Caco-2 (cell line): ENCODE data around the gene PTAFR. TPM values are rescaled to one million over a fixed set of nuclear protein-coding genes. Genes with fewer than 3 reads are reported as not detected.

ENCODE experiments used
- BruUV-seq: library from RNA; stranded (reverse); fragments of 400-500 nt; replicated peaks from 2 replicates; lab custom pipeline; 2021; lab: Mats Ljungman, UMichigan
- CTCF ChIA-PET: fragments of 300-600 bp; sonication (Branson Sonifier 250); formaldehyde crosslinking; loops from one replicate; lab custom pipeline; 2022; ENCODE audit warnings: antibody characterized with exemption; lab: Charles Lee
- POLR2A ChIA-PET: fragments of 300-600 bp; sonication (Branson Sonifier 250); formaldehyde crosslinking; loops from one replicate; lab custom pipeline; 2022; ENCODE audit warnings: antibody characterized with exemption; lab: Charles Lee
- DNase-seq, 2 experiments: peaks; one replicate each; pipeline versions ENCODE4 v3.0.0 to v3.0.0-alpha.2; 2020 to 2022
- H3K27me3 ChIP-seq: replicated peaks from 2 replicates; pipeline ENCODE4 v1.6.0; 2011; ENCODE audit warnings: low read length; ENCODE audit not compliant: control insufficient read depth, insufficient read depth
- H3K36me3 ChIP-seq: 2 replicates; pipeline ENCODE4 v1.5.1; 2011; ENCODE audit warnings: low read length; ENCODE audit not compliant: control insufficient read depth, insufficient read depth
- H3K4me1 ChIP-seq: fragments of 250-450 bp; sonication (Bioruptor Pico); 2 replicates; pipeline ENCODE4 v1.5.1; 2020; ENCODE audit warnings: mild to moderate bottlenecking
- H3K4me3 ChIP-seq: 2 replicates; pipeline ENCODE4 v1.5.1; 2011; ENCODE audit warnings: low read depth, mild to moderate bottlenecking, control low read depth, low read length
- H3K9me3 ChIP-seq: fragments of 250-450 bp; sonication (Bioruptor Pico); 2 replicates; pipeline ENCODE4 v1.5.1; 2020; ENCODE audit warnings: mild to moderate bottlenecking, moderate library complexity
- H3K27ac Mint-ChIP-seq: one replicate; pipeline ENCODE4 v1.8.0; 2022; ENCODE audit warnings: mixed read lengths; ENCODE audit not compliant: unreplicated experiment
- H3K27me3 Mint-ChIP-seq: one replicate; pipeline ENCODE4 v1.8.0; 2022; ENCODE audit warnings: mixed read lengths; ENCODE audit not compliant: insufficient read depth, unreplicated experiment
- H3K36me3 Mint-ChIP-seq: one replicate; pipeline ENCODE4 v1.8.0; 2022; ENCODE audit warnings: mild to moderate bottlenecking, mixed read lengths; ENCODE audit not compliant: insufficient read depth, unreplicated experiment
- H3K4me1 Mint-ChIP-seq: one replicate; pipeline ENCODE4 v1.8.0; 2022; ENCODE audit warnings: low read depth, mixed read lengths; ENCODE audit not compliant: unreplicated experiment
- H3K4me3 Mint-ChIP-seq: one replicate; pipeline ENCODE4 v1.8.0; 2022; ENCODE audit warnings: mild to moderate bottlenecking, moderate library complexity, mixed read lengths; ENCODE audit not compliant: unreplicated experiment
- H3K9me3 Mint-ChIP-seq: one replicate; pipeline ENCODE4 v1.8.0; 2022; ENCODE audit warnings: mixed read lengths; ENCODE audit not compliant: unreplicated experiment
- CTCF ChIP-seq, 2 experiments: fragments of 200-600 bp in 1 of 2; IDR thresholded peaks; 1 replicate in 1 of 2; 2 replicates in 1 of 2; pipeline versions ENCODE4 v1.5.1 to v1.8.0; 2011 to 2022; ENCODE audit warnings: antibody characterized with exemption in 1 of 2, control low read depth in 1 of 2, inconsistent platforms in 1 of 2, low read depth in 1 of 2, low read length in 1 of 2, mild to moderate bottlenecking in 1 of 2, moderate library complexity in 1 of 2; ENCODE audit not compliant: insufficient read depth in 1 of 2, severe bottlenecking in 1 of 2, unreplicated experiment in 1 of 2
- intact Hi-C: fragments of 100-400 bp; cut with micrococcal nuclease; formaldehyde crosslinking; loops from one replicate; pipeline ENCODE4 v1.10.0; 2022; ENCODE audit not compliant: unreplicated experiment
- total RNA-seq: library from RNA; stranded (reverse); gene quantifications from 2 replicates; pipeline ENCODE4 v1.2.3, GENCODE V29; 2022

Gene PTAFR
- total RNA-seq, 1 experiment from 2014 or later, result 0.32 TPM

- Mint-ChIP-seq H3K9me3 (no peaks in the 10 kb centered on the region), H3K27me3 (no peaks in the 10 kb centered on the region), H3K27ac (no peak overlapping the region), H3K36me3 (peaks cover 4% of the 10 kb centered on the region), H3K4me1 (peaks cover 7% of the 10 kb centered on the region), H3K4me3 (no peak overlapping the region)
- Histone ChIP-seq H3K9me3 (no peaks in the 10 kb centered on the region), H3K4me1 (no peaks in the 10 kb centered on the region), H3K36me3 (no peaks in the 10 kb centered on the region), H3K4me3 (no peak overlapping the region), H3K27me3 (no peaks in the 10 kb centered on the region)
- intact Hi-C loops, result no loop called here
- ChIA-PET CTCF (no interaction called here), POLR2A (no interaction called here)
- TF ChIP-seq CTCF (IDR thresholded peaks at IDR 0.05; ENCODE audit: insufficient read depth in 1 of 2, low read depth in 1 of 2, low read length in 1 of 2, severe bottlenecking in 1 of 2, unreplicated experiment in 1 of 2), result no peak
- BruUV-seq, result no TSS peak
- no peak for DNase-seq
Observed at GRCh38 chr1:28099050-28099769, 77.3 kb downstream of the PTAFR start.

Other genes starting within 250 kb of the PTAFR start
- gene SMPDL3B, start 241.7 kb downstream of the PTAFR start, total RNA-seq, result 11.3 and 11.7 TPM in 2 replicates
- gene XKR8, start 216.7 kb downstream of the PTAFR start, total RNA-seq, result 8.9 and 10.4 TPM in 2 replicates
- gene EYA3, start 88.1 kb downstream of the PTAFR start, total RNA-seq, result 9.9 and 11.2 TPM in 2 replicates
- gene DNAJC8, start 56.3 kb upstream of the PTAFR start, total RNA-seq, result 67.3 and 69.4 TPM in 2 replicates
- 126 and 130 TPM in 2 replicates for gene ATP5IF1, start 59.4 kb upstream of the PTAFR start, total RNA-seq
- 33.2 and 34.5 TPM in 2 replicates for gene SESN2, start 82.8 kb upstream of the PTAFR start, total RNA-seq
- 7.3 and 9.0 TPM in 2 replicates for gene MED18, start 152.3 kb upstream of the PTAFR start, total RNA-seq
- 31.1 and 35.5 TPM in 2 replicates for gene PHACTR4, start 193.1 kb upstream of the PTAFR start, total RNA-seq